HG03469 (cell line): ENCODE measurements around the gene ZSCAN30.
"Not testable (repeated sequence)": the region's sequence is repeated elsewhere in the genome, so short reads cannot be mapped to it uniquely, and the experiment has no call there.

Experiments used
- ATAC-seq: cut with Tn5 transposase; IDR thresholded peaks from one replicate; pipeline ENCODE4 v1.9.1; 2021; ENCODE audit warnings: mild to moderate bottlenecking, moderate library complexity, moderate number of reproducible peaks; ENCODE audit not compliant: unreplicated experiment

The ZSCAN30 gene

DNA sequence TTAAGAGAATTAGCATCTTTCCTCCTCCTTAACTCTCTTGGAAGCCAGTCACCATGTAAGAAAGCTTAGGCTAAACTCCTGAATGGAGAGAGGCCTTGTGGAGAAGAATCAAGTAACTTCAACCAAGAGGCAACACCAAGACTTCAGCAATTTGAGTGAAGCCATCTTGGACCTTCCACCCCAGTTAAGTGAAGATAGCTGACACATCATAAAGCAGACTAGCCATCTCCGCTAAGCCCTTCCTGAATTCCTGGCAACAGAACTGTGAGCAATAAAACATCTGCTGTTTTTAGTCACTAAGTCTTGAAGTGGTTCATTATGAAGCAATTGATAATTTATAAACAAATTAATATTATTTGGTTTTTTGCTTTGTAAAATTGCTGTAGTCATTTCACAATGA is 50.7 kb downstream of the ZSCAN30 start:
- ATAC-seq = no peak

- no peak for ATAC-seq
These were observed 53.3 kb downstream of the ZSCAN30 start for GRCh38 chr18:35236571-35237363.

DNA sequence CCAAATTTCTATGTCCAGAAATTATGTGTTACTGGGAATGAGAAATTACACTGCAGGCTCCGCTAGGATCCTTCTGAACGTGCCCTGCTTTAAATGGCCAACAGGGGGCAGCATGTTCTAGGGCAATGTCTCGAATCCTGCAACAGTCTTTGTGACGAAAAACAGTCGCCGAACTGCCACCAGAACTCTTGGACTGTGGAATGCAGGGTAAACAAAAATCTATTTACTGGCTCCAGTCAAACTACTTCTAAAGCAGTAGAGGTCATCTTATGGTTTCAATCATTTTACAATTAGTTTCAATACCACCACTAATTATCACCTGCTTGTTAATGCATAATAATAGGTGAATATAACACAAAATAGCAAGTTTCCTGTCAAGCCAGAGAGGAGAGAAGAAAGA is 59.0 kb downstream of the ZSCAN30 start:
- ATAC-seq = peak; percentile 60

DNA sequence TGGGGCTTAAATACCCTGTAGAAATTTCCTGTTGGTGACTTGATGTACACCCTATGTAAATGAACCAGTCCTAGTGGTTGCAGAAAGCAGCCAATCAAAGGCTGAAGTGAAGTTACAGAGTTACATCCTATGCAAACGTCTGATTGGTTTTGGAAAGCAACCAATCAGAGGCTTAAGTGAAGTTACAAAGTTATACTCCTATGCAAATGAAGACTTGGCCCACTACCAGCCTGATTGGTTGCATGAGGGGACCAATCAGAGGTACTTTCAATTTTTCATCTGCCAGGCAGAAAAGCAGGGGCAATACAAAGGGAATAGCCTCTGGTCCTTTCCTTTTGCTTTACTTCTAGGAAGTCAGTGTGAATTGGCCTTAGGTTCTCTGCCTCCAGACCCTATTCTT is 62.8 kb downstream of the ZSCAN30 start:
- no peak for ATAC-seq

DNA sequence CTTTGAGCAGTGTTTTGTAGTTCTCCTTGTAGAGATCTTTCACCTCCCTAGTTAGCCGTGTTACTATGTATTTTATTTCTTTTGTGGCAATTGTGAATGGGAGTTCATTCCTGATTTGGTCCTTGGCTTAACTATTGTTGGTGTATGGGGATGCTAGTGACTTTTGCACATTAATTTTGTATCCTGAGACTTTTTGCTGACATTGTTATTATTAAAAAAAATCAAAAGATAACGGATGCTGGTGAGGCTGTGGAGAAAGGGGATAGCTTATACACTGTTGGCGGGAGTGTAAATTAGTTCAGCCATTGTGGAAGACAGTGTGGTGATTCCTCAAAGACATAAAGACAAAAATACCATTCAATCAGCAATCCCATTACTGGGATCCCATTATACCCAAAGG is 66.2 kb downstream of the ZSCAN30 start:
- ATAC-seq = no peak

DNA sequence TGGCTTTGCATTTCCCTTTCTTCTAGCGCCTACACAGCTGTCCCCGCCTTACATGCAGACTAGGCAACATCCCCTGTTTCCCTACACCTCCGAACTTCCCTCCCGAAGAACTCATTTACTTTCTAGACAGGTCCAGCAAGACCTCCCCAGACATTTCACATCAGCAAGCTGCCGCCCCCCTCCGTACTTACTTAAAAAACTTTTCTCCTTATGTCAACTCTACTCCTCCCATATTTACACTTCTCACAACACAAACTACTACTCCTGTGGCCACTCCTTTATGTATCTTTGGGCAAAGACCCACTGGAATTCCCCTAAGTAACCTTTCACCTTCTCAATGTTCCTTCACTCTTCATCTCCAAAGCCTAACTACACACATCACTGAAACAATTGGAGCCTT is 69.6 kb downstream of the ZSCAN30 start:
- no peak for ATAC-seq

- ATAC-seq = not testable (repeated sequence)
These were observed 70.7 kb downstream of the ZSCAN30 start for GRCh38 chr18:35219331-35219730.

GRCh38 chr18:35216611-35217010 is 73.4 kb downstream of the ZSCAN30 start:
- not testable (repeated sequence) for ATAC-seq

GRCh38 chr18:35215026-35215425 is 75.0 kb downstream of the ZSCAN30 start:
- no peak for ATAC-seq

DNA sequence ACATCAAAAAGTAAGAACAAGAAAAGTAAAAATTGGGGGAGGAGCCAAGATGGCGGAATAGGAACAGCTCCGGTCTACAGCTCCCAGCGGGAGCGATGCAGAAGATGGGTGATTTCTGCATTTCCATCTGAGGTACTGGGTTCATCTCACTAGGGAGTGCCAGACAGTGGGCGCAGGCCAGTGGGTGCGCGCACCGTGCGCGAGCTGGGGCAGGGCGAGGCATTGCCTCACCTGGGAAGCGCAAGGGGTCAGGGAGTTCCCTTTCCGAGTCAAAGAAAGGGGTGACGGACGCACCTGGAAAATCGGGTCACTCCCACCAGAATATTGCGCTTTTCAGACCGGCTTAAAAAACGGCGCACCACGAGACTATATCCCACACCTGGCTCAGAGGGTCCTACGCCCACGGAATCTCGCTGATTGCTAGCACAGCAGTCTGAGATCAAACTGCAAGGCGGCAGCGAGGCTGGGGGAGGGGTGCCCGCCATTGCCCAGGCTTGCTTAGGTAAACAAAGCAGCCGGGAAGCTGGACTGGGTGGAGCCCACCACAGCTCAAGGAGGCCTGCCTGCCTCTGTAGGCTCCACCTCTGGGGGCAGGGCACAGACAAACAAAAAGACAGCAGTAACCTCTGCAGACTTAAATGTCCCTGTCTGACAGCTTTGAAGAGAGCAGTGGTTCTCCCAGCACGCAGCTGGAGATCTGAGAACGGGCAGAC is 84.1 kb downstream of the ZSCAN30 start:
- not testable (repeated sequence) for ATAC-seq

DNA sequence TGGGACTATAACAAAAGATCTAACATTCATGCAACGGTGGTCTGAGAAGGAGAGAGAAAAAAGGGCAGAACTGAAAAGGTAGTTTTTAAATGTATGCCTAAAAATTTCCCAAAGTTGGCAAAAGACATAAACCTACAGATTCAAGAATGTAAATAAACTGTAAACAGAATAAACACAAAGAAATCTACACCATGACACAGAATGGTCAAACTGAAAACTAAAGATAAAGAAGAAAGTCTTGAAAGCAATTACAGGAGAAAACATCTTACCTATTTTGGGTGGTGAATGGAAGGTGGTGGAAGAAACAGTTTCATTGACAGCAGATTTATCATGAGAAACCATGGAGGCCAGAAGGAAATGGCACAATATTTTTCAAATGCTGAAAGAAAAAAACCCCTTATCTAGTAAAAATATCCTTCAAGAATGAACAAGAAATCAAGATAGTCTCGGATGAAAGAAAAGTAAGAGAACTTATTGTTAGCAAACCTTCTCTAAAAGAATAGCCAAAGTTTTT is 84.8 kb downstream of the ZSCAN30 start:
- ATAC-seq = no peak

DNA sequence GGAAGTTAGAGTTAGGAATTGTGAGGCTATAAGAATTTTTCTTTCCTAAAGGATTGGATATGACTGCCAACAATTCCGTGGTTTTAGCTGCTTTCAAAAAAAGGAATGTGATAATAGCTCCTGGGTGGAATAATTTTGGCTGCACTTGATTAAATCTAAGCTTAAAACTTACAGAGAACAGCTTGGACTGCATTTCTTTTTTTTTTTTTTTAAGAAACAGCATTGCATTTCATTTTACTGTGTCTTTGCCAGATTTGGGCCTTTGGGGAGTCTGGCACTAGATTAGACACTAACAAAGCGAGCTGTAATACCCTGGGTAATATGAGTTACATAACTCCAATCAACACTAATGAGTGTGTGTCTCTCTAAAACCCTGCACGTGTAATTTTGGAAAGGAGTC is 87.0 kb downstream of the ZSCAN30 start:
- ATAC-seq = no peak

DNA sequence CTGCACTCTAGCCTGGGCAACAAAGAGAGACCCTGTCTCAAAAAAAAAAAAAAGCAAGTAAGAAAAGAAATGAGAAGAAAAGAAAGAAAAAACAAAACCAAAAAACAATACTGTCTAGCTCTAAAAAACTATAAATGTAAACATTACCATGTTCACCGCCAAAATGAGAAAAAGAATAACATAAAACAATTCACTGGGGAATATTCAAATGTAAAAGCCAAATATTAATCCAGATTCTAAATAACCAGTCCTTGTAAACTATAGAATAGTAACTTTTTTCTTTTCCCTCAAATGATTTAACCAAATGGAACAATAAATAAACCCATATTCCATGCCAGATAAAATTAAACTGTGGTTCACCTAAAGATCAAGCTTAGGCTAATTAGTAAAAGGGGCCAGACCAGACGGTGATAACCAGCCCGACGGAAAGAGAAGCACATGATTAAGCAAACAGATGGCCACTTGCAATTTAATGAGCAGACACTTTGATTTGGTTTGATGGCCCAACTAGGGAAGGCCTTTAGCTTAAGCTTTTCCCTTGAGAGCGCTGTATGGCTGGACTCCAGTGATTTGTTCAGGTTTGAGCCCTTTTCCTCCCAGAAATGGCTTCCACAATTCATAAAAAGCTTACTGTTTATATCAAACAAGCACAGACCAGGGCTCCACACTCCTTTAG is 88.6 kb downstream of the ZSCAN30 start:
- no peak for ATAC-seq
